Fibroblast of villous mesenchyme (primary cell): Measurements from ENCODE around the gene NAT10. TPM values are rescaled to one million over a fixed set of nuclear protein-coding genes. Genes with fewer than 3 reads are reported as not detected.
A peak's percentile ranks its signal among the peaks of the same experiment; 100 is the strongest.
"Not testable (repeated sequence)": the region's sequence is repeated elsewhere in the genome, so short reads cannot be mapped to it uniquely, and the experiment has no call there.

Experiments
- DNase-seq: peaks from one replicate; pipeline ENCODE4 v3.0.0-alpha.2; 2010; ENCODE audit warnings: low read depth
- H3K4me3 ChIP-seq: 2 replicates; pipeline ENCODE4 v1.5.1; 2011; ENCODE audit warnings: low read depth, mild to moderate bottlenecking, low read length
- CTCF ChIP-seq: IDR thresholded peaks from 2 replicates; pipeline ENCODE4 v1.5.1; 2012; ENCODE audit warnings: low read depth, mild to moderate bottlenecking, low read length; ENCODE audit not compliant: insufficient read depth
- total RNA-seq: library from RNA; depleted of rRNA; stranded (reverse); fragments of >200 nt; gene quantifications from 2 replicates; pipeline ENCODE4 v1.2.3, GENCODE V29; 2012

The NAT10 gene
- total RNA-seq, 1 donor: 35.4 TPM

- no peak overlapping the region for H3K4me3 ChIP-seq
- no peak for DNase-seq
- TF ChIP-seq CTCF: no peak
These were observed 20.8 kb upstream of the NAT10 start for GRCh38 chr11:34084637-34085036.

- no peak for TF ChIP-seq CTCF
- DNase-seq: no peak
- H3K4me3 ChIP-seq: no peak overlapping the region
These were observed 18.7 kb upstream of the NAT10 start for GRCh38 chr11:34086554-34087283.

GRCh38 chr11:34091825-34092224 lies 13.6 kb upstream of the NAT10 start:
- TF ChIP-seq CTCF: no peak
- no peak overlapping the region for H3K4me3 ChIP-seq
- no peak for DNase-seq

GRCh38 chr11:34094900-34095299 lies 10.5 kb upstream of the NAT10 start:
- DNase-seq, H3K4me3 ChIP-seq: not testable (repeated sequence)

GRCh38 chr11:34098813-34099212 lies 6.6 kb upstream of the NAT10 start:
- DNase-seq: no peak
- no peak overlapping the region for H3K4me3 ChIP-seq
- TF ChIP-seq CTCF: no peak

GRCh38 chr11:34104680-34105078 lies 750 bp upstream of the NAT10 start:
- TF ChIP-seq CTCF: no peak
- peak overlapping the region; percentile 95 for H3K4me3 ChIP-seq
- DNase-seq: no peak

- H3K4me3 ChIP-seq: peak overlapping the region; percentile 95
- TF ChIP-seq CTCF: no peak
- peak; percentile 26 for DNase-seq
These were observed 602 bp downstream of the NAT10 start for GRCh38 chr11:34105957-34106504.
